ENCODE results near the gene VPS9D1. TPM values are rescaled to one million over a fixed set of nuclear protein-coding genes. Genes with fewer than 3 reads are reported as not detected.

VPS9D1 gene
- total RNA-seq, 1 experiment from 2014 or later: 4.2 TPM

GRCh38 chr16:89693931-89694783, 26.5 kb downstream of the VPS9D1 start:
- ChIA-PET POLR2A (no interaction called here), CTCF (no interaction called here)
- Mint-ChIP-seq H3K9me3 (no peaks in the 10 kb centered on the region), H3K27ac (no peak overlapping the region), H3K4me3 (no peak overlapping the region), H3K4me1 (no peaks in the 10 kb centered on the region), H3K27me3 (ENCODE audit: low read depth) (no peaks in the 10 kb centered on the region), H3K36me3 (peaks cover 35% of the 10 kb centered on the region)
- TF ChIP-seq CREM (CRISPR knock-in tag; IDR thresholded peaks at IDR 0.05) (no peak), CBFB (CRISPR knock-in tag; IDR thresholded peaks at IDR 0.05; ENCODE audit: low read depth) (no peak), PRDM15 (CRISPR knock-in tag; IDR thresholded peaks at IDR 0.05) (no peak), ZNF423 (CRISPR knock-in tag; IDR thresholded peaks at IDR 0.05) (no peak), ATF1 (CRISPR knock-in tag; IDR thresholded peaks at IDR 0.05) (no peak)
- DNase-seq (ENCODE audit: low spot score): no peak
- no peak for ATAC-seq

GRCh38 chr16:89693289-89693731, 27.4 kb downstream of the VPS9D1 start:
- Mint-ChIP-seq H3K27ac (no peak overlapping the region), H3K36me3 (peaks cover 34% of the 10 kb centered on the region), H3K4me1 (no peaks in the 10 kb centered on the region), H3K4me3 (no peak overlapping the region), H3K27me3 (ENCODE audit: low read depth) (no peaks in the 10 kb centered on the region), H3K9me3 (no peaks in the 10 kb centered on the region)
- CTCF ChIA-PET: no interaction called here
- TF ChIP-seq ZNF138 (CRISPR knock-in tag; conservative IDR thresholded peaks at IDR 0.05) (no peak), ZNF263 (CRISPR knock-in tag; IDR thresholded peaks at IDR 0.05; ENCODE audit: low read depth) (no peak)
- POLR2A ChIA-PET: no interaction called here
- no peak for DNase-seq (ENCODE audit: low spot score)
- no peak for ATAC-seq

- no peaks in the 10 kb centered on the region for H3K27me3 Mint-ChIP-seq (ENCODE audit: low read depth)
- DNase-seq (ENCODE audit: low spot score): no peak
- peaks cover 34% of the 10 kb centered on the region for H3K36me3 Mint-ChIP-seq
- no peak for ATAC-seq
- no peak overlapping the region for H3K4me3 Mint-ChIP-seq
- CTCF ChIA-PET: no interaction called here
- no peaks in the 10 kb centered on the region for H3K9me3 Mint-ChIP-seq
- POLR2A ChIA-PET: no interaction called here
- H3K4me1 Mint-ChIP-seq: peaks cover 7% of the 10 kb centered on the region
- H3K27ac Mint-ChIP-seq: no peak overlapping the region
- TF ChIP-seq CREM (CRISPR knock-in tag; IDR thresholded peaks at IDR 0.05) (no peak), ZNF281 (CRISPR knock-in tag; IDR thresholded peaks at IDR 0.05) (no peak), SOX15 (CRISPR knock-in tag; IDR thresholded peaks at IDR 0.05) (no peak), TEAD4 (CRISPR knock-in tag; IDR thresholded peaks at IDR 0.05) (no peak), TEAD1 (CRISPR knock-in tag; IDR thresholded peaks at IDR 0.05) (no peak), ESRRA (CRISPR knock-in tag; IDR thresholded peaks at IDR 0.05; ENCODE audit: borderline replicate concordance) (no peak), RORB (CRISPR knock-in tag; IDR thresholded peaks at IDR 0.05) (no peak), E2F4 (CRISPR knock-in tag; IDR thresholded peaks at IDR 0.05; ENCODE audit: borderline replicate concordance, low read depth) (no peak), ZNF396 (CRISPR knock-in tag; IDR thresholded peaks at IDR 0.05; ENCODE audit: borderline replicate concordance) (no peak), FOXP4 (CRISPR knock-in tag; IDR thresholded peaks at IDR 0.05) (no peak), GABPB1 (CRISPR knock-in tag; IDR thresholded peaks at IDR 0.05) (no peak), E2F5 (CRISPR knock-in tag; IDR thresholded peaks at IDR 0.05) (no peak), TCF7 (CRISPR knock-in tag; IDR thresholded peaks at IDR 0.05; ENCODE audit: low read depth) (no peak), ZNF423 (CRISPR knock-in tag; IDR thresholded peaks at IDR 0.05) (no peak), MLX (CRISPR knock-in tag; IDR thresholded peaks at IDR 0.05) (no peak)
Observed at GRCh38 chr16:89691986-89692569, 28.6 kb downstream of the VPS9D1 start.

All from WTC11 (cell line).